HPDE6-E6E7 (cell line): ENCODE results near the gene PRLR.

Source experiments
- DNase-seq: peaks from one replicate; pipeline ENCODE4 v3.0.0; 2011; ENCODE audit warnings: missing footprints; ENCODE audit errors: extremely low spot score

The PRLR gene

GRCh38 chr5:35001842-35002241, 228.4 kb downstream of the PRLR start:
- DNase-seq = no peak
